GM08714 (cell line): ENCODE measurements around the gene TANC1.

Experiments used
- H3K4me3 ChIP-seq: fragments of 200-500 bp; sonication (Bioruptor generic); 2 replicates; pipeline ENCODE4 v1.5.1; 2014; ENCODE audit warnings: mild to moderate bottlenecking, low read length, inconsistent platforms
- ZNF274 ChIP-seq: IDR thresholded peaks from 2 replicates; pipeline ENCODE4 v1.6.1; 2012; ENCODE audit warnings: mild to moderate bottlenecking, low read depth, low read length

Gene TANC1

DNA sequence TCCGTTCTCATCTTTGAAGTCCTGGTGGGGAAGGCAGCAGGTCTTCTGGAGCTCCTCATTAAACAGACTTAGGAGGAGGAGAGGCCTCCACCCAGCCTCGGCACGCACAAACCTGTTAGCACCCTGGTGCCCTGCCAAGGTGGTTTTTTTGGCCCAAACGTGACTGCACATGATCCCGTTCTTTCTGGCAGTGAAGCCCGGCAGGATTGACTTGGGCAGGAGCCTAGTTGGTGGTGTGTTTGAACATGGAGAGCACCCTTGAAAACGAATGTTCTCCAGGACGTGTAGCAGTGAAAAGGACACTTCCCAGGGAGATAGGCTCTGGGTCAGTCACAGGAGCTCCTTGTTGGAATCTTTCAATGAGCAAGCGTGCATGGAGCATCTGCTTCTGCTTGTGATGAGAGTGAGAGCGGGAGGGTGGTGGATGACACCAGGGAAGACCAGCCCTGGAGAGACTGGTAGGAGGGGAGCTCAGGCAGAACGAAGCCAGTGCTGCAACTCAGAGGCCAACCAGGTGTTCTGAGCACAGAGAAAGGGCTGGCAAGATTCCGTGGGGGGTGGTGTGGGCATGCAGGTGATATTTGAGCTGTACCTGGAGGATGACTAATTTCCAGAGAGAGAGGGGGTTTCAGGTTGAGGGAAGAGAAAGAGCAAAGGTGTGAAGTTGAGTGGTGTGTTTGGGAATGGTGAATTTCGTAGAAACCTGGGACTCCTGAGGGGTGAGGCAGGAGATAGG lies 73.8 kb downstream of the TANC1 start:
- no peak overlapping the region for H3K4me3 ChIP-seq
- no peak for TF ChIP-seq ZNF274

DNA sequence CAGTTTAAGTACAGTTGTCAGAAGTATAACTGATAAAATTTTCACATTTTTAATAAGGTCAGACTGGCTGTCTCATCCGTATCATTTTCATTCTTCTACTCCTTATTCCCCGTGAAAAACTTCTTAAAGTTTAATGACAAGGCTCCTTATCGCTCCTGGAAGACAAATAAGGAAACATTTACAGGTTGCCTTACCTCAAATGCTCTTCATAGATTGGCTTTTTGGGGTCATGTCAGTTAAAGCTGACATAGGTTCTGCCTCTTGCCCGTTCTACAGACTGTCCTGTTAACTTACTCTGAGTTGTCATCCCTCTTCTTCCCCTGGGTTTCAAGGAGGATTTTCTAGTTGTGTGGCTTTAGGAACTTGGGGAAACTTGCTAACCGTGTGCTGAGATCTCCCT lies 75.3 kb downstream of the TANC1 start:
- H3K4me3 ChIP-seq = no peak overlapping the region
- TF ChIP-seq ZNF274 = no peak

DNA sequence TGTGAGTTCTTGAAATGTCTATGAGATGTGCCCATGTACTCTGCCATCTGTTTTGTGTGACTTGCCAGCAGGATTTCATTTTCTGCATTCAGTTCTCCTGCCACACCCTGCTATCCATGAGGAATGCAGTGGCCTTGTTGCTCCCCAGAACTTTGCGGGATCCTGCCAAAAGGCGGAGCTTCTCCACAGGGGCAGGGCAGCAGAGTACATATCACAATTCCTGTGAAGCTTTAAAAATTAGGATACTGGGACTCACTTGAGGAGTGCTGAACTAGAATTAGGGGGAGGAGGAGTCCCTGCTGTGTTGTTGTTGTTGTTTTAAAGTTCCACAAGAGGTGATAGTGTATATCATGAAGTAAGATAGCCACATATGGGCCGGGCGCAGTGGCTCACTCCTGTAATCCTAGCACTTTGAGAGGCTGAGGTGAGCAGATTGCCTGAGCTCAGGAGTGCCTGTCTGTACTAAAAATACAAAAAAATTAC lies 76.4 kb downstream of the TANC1 start:
- H3K4me3 ChIP-seq = no peak overlapping the region
- TF ChIP-seq ZNF274 = no peak

DNA sequence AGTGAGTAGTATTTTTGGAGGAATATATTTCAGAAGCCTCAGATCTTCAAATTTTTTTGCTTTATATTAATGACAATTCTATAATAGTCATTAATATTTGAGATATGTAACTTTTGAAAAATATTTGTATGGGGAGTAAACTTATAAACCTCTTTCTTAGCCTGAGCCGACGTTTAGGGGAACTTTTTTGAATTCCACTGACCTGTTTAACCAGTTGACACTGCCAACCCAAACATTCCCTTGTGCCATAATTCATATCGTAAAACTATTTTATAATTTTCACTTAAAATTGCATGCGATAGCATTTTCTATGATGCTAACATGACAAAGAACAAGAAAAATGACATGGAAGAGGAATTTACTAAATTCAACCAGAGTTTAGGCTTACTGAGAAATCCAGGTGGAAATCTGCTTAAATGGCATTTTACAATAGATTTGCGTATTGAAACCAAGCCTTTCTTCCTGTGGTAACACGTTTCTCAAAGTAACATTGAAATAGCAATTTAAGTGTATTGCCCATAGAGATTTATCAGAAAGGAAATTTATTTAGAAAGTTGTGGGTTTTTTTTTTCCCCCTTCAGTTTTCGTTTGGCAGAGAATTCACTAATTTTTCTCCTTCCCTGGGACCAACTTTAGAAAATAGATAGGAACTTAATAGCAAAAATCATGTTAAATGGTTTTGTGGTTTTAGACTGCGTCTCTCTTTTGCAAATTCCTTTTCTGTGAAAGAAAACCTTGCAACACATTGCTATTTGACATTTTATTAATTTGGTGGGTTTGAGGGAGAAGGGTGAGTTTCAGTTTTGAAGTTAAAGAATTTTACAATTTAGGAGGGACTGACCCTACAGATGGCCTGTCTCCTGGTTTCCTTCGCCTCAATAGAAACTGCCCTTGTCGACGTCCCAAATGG lies 77.4 kb downstream of the TANC1 start:
- no peak for TF ChIP-seq ZNF274

DNA sequence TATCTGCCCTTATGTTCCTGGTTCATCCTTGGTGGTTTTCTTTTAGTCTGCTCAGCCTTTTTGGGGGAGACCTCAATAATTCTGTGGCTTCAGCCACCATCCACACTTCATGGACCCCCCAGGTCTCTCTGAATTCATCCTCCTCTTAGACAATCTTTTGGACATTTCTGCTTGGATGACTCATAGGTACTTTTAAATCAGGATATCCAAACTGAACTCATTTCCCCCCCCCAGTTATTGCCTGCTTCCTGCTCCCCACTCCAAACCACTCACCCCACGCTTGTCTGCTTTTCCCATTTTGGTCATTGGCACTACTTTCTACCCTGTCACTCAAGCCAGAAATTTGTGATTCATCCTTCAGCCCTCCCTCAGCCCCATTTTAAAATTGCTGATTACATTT lies 78.5 kb downstream of the TANC1 start:
- no peak overlapping the region for H3K4me3 ChIP-seq
- no peak for TF ChIP-seq ZNF274

More for the DNA sequence above, 77.4 kb downstream of the TANC1 start:
- H3K4me3 ChIP-seq = no peak overlapping the region

DNA sequence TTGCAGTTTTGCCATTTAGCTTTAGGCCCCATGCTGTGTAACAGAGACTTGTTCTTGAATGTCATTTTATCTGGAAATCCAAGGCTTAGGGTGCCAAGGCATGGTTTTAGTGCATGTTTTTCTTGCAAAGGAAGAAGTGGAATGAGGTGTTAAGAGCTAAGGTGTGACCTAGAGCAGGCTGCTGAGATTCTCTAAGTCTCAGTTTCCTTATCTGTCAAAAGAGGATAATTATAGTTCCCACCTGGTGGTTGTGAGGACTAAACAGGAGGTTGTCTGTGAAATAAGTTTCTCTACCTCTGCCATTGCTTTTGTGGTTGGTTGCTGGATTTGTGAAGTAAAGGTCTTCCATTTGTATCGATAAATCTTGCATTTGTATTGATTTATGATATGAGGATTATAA lies 82.0 kb downstream of the TANC1 start:
- no peak overlapping the region for H3K4me3 ChIP-seq
- TF ChIP-seq ZNF274 = no peak

DNA sequence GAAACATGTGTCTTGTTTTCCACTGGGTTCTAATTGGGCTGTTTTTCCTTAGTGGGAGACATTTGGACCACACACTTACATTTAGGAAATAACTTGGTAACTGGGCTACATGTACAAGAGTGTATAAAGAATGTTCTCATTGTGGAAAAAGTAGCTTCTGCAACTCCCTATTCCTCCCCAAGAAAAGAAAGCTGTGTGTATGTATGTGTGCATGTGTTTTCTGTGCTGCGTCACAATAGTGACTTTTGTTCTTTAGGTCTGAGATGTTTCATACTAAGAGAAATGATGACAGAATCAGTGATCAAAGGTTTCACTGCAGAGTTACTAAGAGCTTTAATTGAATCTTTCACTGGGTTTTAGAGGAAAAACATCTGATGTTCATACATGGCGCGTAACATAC lies 82.7 kb downstream of the TANC1 start:
- H3K4me3 ChIP-seq = no peak overlapping the region
- TF ChIP-seq ZNF274 = no peak

DNA sequence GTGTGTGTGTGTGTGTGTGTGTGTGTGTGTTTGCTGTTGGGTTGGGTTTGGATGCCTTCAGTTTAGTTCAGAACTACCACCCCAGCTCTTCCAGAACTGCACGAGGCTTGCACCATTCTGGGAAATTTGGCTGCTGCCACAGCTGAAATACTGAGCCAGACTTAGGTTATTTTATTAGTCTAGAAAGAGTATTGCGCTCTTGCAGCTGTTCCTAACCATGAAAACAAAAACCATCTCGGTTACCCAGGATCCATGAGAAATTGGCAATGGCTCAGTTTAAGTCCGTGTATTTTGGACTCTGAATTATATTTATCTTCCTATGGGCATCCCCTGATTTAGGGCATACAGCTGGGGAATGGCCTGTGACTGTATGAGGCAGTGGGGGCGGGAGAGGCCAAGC lies 83.2 kb downstream of the TANC1 start:
- H3K4me3 ChIP-seq = no peak overlapping the region
- TF ChIP-seq ZNF274 = no peak

DNA sequence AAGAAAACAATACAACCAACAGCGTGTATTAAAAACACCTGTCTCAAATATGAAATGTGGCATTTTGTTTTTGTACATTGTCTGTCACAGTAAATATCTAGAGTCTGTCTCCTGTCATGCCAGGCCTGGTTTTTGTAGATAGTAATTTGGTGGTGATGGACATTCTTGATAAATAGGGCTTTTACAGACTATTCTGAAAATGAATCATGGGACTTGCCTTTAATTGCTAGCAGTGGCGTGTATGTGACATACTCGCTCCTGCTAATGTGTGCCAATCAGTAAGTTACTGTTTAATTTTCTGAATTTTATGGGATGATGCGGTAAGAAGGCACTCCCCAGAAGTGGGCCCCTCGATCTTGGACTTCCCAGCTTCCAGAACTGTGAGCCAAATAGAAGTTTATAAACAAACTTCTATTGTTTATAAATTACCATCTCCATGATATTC lies 83.7 kb downstream of the TANC1 start:
- no peak for TF ChIP-seq ZNF274

DNA sequence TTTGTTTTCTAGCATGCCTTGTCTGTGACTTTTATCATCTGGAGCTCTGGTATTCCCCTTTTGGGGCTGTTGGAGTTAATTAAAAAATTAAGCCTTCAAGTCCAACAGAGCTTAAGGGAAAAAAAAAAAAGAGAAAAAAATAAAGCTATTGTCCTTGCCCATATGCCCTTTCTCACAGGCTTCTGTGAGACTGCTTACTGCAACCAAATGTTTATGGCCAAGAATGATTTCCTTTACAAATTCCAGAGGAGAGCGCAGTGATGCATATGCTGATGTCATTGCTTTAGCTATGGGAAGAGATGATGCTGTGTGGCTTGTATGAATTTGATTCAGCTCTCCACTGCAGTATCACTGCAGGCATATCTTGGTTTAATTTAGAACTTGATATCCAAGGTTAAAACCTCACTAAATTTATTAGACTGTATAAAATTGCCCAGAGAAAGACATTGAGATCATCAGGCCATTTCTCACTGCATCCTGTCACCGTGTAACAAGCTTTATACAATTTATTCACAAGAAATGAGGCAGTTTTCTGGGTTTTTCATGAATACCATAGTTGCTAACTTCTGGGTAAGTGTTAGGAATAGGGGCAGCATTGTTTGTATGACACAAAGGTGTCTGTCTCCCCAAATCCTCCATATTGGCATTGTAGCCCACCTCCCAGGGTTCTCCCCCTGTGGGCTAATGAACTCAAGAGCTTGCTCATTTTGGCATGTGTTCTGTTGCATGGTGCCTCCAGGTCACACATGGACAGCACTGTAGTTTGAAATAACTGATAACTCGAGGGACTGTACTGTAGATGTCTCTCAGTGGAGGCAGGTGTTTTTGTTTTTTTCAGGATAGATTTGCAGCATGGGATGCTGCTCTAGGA lies 85.0 kb downstream of the TANC1 start:
- H3K4me3 ChIP-seq = no peak overlapping the region
- no peak for TF ChIP-seq ZNF274

More for the DNA sequence above, 83.7 kb downstream of the TANC1 start:
- H3K4me3 ChIP-seq = no peak overlapping the region

DNA sequence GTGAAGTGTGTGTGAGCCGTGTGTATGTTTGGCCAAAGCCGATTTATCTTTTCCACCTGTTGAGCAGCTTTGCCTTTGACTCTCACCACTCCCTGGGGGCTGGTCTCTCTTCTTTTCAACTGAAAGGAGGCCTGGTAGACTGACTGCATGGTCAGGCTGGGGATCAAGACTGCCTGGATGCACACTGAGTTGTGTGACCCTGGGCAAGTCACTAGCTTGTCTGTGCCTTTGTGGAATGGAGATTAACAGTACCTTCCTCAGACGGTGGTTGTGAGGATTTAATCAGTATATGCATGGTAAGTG lies 85.5 kb downstream of the TANC1 start:
- TF ChIP-seq ZNF274 = no peak

DNA sequence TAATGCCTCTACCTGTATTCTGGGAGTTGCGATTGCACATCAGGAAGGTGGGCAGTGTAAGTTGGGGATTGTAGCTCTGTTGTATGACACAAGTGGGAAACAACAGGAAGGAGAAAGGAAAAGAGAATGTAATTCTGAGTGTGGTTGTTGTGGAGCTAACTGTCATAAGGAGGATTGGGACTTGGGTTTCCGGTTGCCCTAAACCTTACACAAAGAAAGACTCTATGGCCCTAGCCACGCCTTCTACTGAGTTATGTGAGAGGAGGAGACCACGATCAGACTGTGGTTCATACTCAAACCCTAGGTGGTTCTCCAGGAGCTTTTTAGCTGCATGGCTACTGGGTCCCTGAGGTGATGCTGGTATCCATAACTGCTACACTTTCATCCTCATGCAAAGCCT lies 86.5 kb downstream of the TANC1 start:
- no peak overlapping the region for H3K4me3 ChIP-seq

More for the DNA sequence above, 85.5 kb downstream of the TANC1 start:
- no peak overlapping the region for H3K4me3 ChIP-seq

DNA sequence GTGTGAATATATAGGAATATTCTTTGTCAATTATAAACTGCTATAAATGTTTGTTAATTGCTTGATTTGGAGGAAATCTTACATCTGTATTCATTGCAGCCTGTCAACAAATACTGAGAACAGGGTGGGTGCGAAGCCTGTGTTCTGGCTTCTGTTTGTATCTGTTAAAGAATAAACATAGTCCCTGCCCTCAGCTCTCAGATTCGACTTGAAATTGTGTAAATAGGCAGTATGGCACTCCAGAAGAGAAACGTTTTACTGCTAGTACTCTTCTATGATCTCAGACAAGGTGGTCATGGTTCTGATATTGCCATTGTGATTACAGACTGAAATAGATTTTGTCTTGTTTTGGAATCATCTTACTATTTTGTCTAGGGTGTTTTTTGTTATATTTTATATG lies 92.1 kb downstream of the TANC1 start:
- no peak overlapping the region for H3K4me3 ChIP-seq
- no peak for TF ChIP-seq ZNF274

More for the DNA sequence above, 86.5 kb downstream of the TANC1 start:
- TF ChIP-seq ZNF274 = no peak

DNA sequence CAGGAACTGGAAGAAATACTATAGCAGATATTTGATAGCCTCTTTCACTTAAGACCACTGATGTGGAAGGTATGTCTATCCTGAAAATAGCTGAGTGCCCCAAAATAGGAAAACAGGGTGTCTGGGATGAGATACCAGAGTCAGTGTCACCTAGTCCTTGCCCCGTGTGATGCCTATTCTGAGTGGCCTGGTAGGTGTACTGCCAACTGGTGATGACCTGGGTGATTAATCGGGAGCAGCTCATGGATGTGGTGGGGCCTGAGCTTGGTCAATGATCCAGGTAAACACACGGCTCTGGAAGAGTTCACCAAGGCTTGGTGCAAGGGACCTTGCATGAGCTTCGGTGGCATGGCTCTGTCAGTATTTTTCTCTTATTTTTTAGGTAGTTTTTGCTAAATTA lies 95.2 kb downstream of the TANC1 start:
- no peak for TF ChIP-seq ZNF274
- no peak overlapping the region for H3K4me3 ChIP-seq
